Measurements from ENCODE around the gene FNBP1L. TPM values are rescaled to one million over a fixed set of nuclear protein-coding genes. Genes with fewer than 3 reads are reported as not detected.

The FNBP1L gene
- total and polyA plus RNA-seq, 2 of the 8 experiments (the other 6 are each of a cell fraction or from before 2014, with no cell fraction given): 48.9 to 95.9 TPM

- no peaks in the 10 kb centered on the region for H3K27me3 ChIP-seq (replicated peaks in 1 of 4; ENCODE audit: control insufficient read depth in 3 of 4, extremely low read depth in 1 of 4, insufficient read depth in 3 of 4, low read length in 3 of 4)
- H2BK5ac ChIP-seq (ENCODE audit: low read depth, low read length): no peak overlapping the region
- H2BK120ac ChIP-seq (replicated peaks; ENCODE audit: low read depth, low read length): no peak overlapping the region
- H2AFZ ChIP-seq (ENCODE audit: low read length): no peak overlapping the region
- no peak overlapping the region for H4K8ac ChIP-seq (ENCODE audit: extremely low read depth, insufficient read depth, low read length)
- no peak overlapping the region for H3K27ac ChIP-seq (ENCODE audit: low read depth, low read length)
- H3K79me2 ChIP-seq (ENCODE audit: control insufficient read depth in 1 of 2, insufficient read depth in 2 of 2, low read length in 2 of 2): no peaks in the 10 kb centered on the region
- no peak overlapping the region for H2BK15ac ChIP-seq (ENCODE audit: low read length)
- ChIA-PET POLR2A (ENCODE audit: partially characterized antibody) (interaction anchor here (1.4 to 2.4 kb wide), 2 partner anchors 23 to 280 kb away, joined by 5 read pairs; no protein-coding TSS in a partner anchor), CTCF (ENCODE audit: partially characterized antibody) (interaction anchor here (0.9 to 1.3 kb wide), 3 partner anchors 16 to 55 kb away, joined by 3 to 4 read pairs (median 3); no protein-coding TSS in a partner anchor)
- H4K20me1 ChIP-seq (replicated peaks in 1 of 2; ENCODE audit: control insufficient read depth in 1 of 2, insufficient read depth in 2 of 2, low read length in 2 of 2): peaks cover 3% of the 10 kb centered on the region in 2 experiments
- peaks cover 0 to 28% (median 7%) of the 10 kb centered on the region in 4 experiments; a peak in 4 of 8 replicates for H3K36me3 ChIP-seq (ENCODE audit: control insufficient read depth in 2 of 4, insufficient read depth in 4 of 4, low read length in 3 of 4)
- no peak overlapping the region for H4K5ac ChIP-seq (ENCODE audit: insufficient read length, low read depth, low read length)
- no peaks in the 10 kb centered on the region; the same call in 1 of the 2 replicates for H3K79me1 ChIP-seq (ENCODE audit: low read depth, low read length)
- H4K91ac ChIP-seq (replicated peaks; ENCODE audit: insufficient read length, low read length): no peak overlapping the region
- no peak overlapping the region for H2BK12ac ChIP-seq (ENCODE audit: low read depth, low read length)
- no peak overlapping the region for H3K18ac ChIP-seq (ENCODE audit: extremely low read depth, low read length)
- no peak overlapping the region for H3K4me3 ChIP-seq (ENCODE audit: extremely low read depth in 1 of 4, insufficient read depth in 2 of 4, low read depth in 3 of 4, low read length in 4 of 4)
- no peaks in the 10 kb centered on the region for H3K23me2 ChIP-seq (ENCODE audit: low read depth, low read length)
- FAIRE-seq: no peak
- H3K23ac ChIP-seq (ENCODE audit: insufficient read length): no peak overlapping the region
- no peak overlapping the region for H2BK20ac ChIP-seq (ENCODE audit: low read length)
- H3K9ac ChIP-seq (replicated peaks in 1 of 4; ENCODE audit: extremely low read depth in 1 of 4, low read depth in 3 of 4, low read length in 3 of 4): no peak overlapping the region
- no peaks in the 10 kb centered on the region for H3K4me1 ChIP-seq (replicated peaks in 1 of 4; ENCODE audit: control insufficient read depth in 3 of 4, insufficient read depth in 4 of 4, low read length in 3 of 4)
- no peak overlapping the region for H3K4ac ChIP-seq (replicated peaks; ENCODE audit: insufficient read length, low read depth, low read length)
- H3K14ac ChIP-seq (ENCODE audit: insufficient read length): no peak overlapping the region
- no peaks in the 10 kb centered on the region for H3K9me3 ChIP-seq (ENCODE audit: insufficient read depth in 2 of 2, low read depth in 1 of 2, low read length in 1 of 2)
- no peak overlapping the region for H3K4me2 ChIP-seq (ENCODE audit: insufficient read depth in 1 of 2, low read depth in 2 of 2, low read length in 2 of 2)
- no peak for DNase-seq (ENCODE audit: low read depth in 1 of 2, low spot score in 2 of 2)
- H3K56ac ChIP-seq (replicated peaks; ENCODE audit: insufficient read length, low read depth, low read length): no peak overlapping the region
- WGBS, 2 experiments (ENCODE audit: extremely low coverage in 1 of 2, insufficient coverage in 1 of 2, insufficient read length in 1 of 2, insufficient replicate concordance in 2 of 2, low coverage in 1 of 2, low lambda C conversion rate in 2 of 2, missing lambda C conversion rate in 1 of 2): 94% methylated on average over 10 of the region's 10 CpGs; no CpG with 5 or more reads in 1 of the 2 experiments
- no peak overlapping the region for H2AK5ac ChIP-seq (ENCODE audit: low read depth, low read length)
- TF ChIP-seq EGR1 (IDR thresholded peaks at IDR 0.05; ENCODE audit: borderline replicate concordance, low read depth, low read length) (no peak), JUN (IDR thresholded peaks at IDR 0.05; ENCODE audit: low read depth, low read length) (no peak), PHF8 (conservative IDR thresholded peaks at IDR 0.05; ENCODE audit: low read depth, low read length) (no peak), JUND (IDR thresholded peaks at IDR 0.05; ENCODE audit: low read length) (no peak), BCL11A (IDR thresholded peaks at IDR 0.05; ENCODE audit: low read depth in 2 of 2, low read length in 2 of 2) (no peak), KDM4A (IDR thresholded peaks at IDR 0.05; ENCODE audit: low read depth, low read length, severe bottlenecking) (no peak), RFX5 (IDR thresholded peaks at IDR 0.05; ENCODE audit: borderline replicate concordance, low read depth, low read length) (no peak), GTF2F1 (IDR thresholded peaks at IDR 0.05; ENCODE audit: borderline replicate concordance, low read depth, low read length) (no peak), SP2 (IDR thresholded peaks at IDR 0.05; ENCODE audit: low read length) (no peak), TAF1 (IDR thresholded peaks at IDR 0.05; ENCODE audit: low read depth, low read length) (no peak), HDAC6 (IDR thresholded peaks at IDR 0.05; ENCODE audit: low read depth, low read length) (no peak), ZNF274 (IDR thresholded peaks at IDR 0.05; ENCODE audit: borderline replicate concordance, extremely low read depth, low read length) (no peak), SIN3A (conservative IDR thresholded peaks at IDR 0.05 in 1 of 2, IDR thresholded peaks at IDR 0.05 in 1 of 2; ENCODE audit: low read depth in 1 of 2, low read length in 2 of 2) (no peak), TAF7 (optimal IDR thresholded peaks at IDR 0.05; ENCODE audit: borderline replicate concordance, low read depth, low read length) (no peak), SIRT6 (IDR thresholded peaks at IDR 0.05; ENCODE audit: low read length) (no peak)
Measured at GRCh38 chr1:93566227-93566626, 118.3 kb downstream of the FNBP1L start.

Data from H1 (cell line).